Stimulated activated CD4-positive, alpha-beta T cell treated with anti-CD3 and anti-CD28 coated beads, TNF-alpha, amount 100 ng/mL, for 24 hours (primary cell): Measurements from ENCODE around the gene DDAH1.

Experiments
- DNase-seq, 3 experiments: peaks; one replicate each; pipeline ENCODE4 v3.0.0-alpha.2; 2020; ENCODE audit warnings: low read depth in 3 of 3

Gene DDAH1

GRCh38 chr1:85440612-85441011 is 24.3 kb downstream of the DDAH1 start:
- DNase-seq, result no peak

DNA sequence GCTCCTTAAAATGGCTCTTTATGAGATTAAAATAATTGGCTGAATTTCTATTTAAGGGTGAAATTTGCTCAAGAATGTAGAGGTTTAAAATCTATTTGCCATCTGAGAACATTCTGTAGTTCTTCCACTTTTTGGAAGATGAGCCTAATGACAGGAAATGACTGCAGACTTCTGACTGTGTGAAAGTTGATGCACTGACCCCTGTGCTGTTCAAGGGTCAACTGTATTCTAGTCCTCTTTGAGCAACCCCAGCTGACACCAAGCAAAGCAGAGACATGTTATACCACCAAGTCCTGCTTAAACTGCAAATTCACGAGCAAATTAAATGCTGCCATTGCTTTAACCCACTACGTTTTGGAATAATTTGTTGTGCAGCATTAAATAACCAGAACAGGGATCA is 26.6 kb downstream of the DDAH1 start:
- DNase-seq, result no peak

DNA sequence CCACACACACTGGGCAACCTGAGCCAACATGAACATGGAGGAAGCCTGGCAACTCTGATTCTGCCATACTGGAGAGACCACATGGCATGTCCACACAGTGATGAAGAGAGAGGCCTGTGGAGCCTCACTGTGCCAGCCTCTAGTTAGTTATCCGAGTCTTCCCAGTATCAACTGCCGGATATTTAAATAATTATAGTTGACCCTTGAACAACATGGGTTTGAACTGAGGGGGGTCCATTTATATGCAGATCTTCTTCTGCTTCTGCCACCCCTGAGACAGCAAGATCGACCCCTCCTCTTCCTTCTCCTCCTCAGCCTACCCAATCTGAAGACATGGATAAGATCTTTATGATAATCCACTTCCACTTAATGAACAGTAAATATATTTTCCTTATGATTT is 27.8 kb downstream of the DDAH1 start:
- DNase-seq, result no peak

GRCh38 chr1:85433096-85433495 is 31.9 kb downstream of the DDAH1 start:
- DNase-seq, result no peak

DNA sequence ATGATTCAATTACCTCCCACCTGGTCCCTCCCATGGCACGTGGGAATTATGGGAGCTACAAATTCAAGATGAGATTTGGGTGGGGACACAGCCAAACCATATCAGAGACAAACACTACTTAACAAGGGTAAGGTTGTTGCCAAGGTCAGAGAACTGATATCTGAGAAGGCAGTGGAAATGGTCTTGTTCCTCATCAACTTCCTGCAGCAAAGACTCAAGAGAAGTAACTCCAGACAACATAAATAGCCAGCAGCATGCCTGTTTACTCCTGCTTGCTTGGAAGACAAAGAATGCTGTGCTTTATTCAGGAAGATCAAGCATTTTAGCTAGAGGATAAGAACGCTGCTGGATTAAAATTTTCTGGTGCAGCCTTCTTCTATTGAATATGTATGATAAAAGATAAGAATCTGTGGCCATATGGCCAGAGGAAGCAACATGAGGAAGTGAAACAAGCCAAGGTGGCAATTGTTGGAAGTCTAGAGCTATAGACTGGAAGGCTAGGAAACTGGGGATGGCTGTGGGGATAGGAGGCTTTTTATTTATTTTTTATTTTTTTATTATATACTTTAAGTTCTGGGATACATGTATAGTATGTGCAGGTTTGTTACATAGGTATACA is 36.4 kb downstream of the DDAH1 start:
- DNase-seq, result no peak

DNA sequence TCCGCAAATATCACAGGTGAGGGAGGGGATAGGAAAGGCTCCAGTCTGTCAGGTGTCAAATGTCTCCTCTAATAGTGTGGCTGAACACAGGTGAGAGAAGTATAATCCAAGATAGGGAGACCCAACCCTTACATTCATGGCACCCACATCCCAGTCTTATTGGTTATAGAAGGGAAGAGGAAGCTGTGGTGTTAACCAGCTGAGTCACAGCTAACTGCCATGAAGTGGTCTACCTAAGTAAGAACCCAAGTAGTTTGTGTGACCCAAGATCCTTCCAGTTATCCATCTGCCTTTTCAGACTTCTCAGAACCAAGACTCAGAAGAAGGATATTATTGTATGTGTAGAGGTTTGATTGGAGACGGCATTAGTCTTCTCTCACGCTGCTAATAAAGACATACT is 37.1 kb downstream of the DDAH1 start:
- no peak for DNase-seq

GRCh38 chr1:85427331-85427730 is 37.6 kb downstream of the DDAH1 start:
- DNase-seq, result no peak

GRCh38 chr1:85421179-85421578 is 43.8 kb downstream of the DDAH1 start:
- no peak for DNase-seq

DNA sequence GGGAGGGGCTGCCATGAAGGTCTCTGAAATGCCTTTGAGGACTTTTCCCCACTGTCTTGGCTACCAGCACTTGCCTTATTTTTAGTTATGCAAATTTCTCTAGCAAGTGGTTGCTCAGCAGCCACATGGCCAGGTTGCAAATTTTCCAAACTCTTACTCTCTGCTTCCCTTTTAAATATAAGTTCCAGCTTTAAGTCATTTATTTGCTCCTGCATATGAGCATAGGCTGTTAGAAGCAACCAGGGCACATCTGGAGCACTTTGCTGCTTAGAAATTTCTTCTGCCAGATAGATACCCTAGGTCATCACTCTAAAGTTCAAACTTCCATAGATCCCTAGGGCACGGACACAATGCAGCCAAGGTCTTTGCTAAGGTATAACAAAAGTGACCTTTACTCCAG is 44.8 kb downstream of the DDAH1 start:
- DNase-seq, result no peak

DNA sequence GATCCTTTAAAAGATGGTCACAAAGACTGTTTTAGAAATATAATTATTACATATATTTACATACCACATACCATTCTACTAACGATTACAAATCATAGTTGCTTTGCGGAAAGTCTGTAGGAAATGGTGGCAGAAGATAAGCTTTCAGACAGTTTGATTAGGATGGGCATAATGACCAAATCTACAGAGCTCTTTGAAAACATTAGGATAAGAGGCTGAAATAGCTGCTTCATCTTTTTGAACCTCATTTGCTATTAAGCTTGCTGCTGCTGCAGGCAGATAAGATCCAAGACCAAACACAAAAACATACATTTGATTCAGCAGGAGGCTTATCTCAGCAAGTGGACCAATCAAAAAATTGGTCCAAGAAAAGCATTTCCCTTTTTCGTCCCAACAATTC is 47.1 kb downstream of the DDAH1 start:
- no peak for DNase-seq

DNA sequence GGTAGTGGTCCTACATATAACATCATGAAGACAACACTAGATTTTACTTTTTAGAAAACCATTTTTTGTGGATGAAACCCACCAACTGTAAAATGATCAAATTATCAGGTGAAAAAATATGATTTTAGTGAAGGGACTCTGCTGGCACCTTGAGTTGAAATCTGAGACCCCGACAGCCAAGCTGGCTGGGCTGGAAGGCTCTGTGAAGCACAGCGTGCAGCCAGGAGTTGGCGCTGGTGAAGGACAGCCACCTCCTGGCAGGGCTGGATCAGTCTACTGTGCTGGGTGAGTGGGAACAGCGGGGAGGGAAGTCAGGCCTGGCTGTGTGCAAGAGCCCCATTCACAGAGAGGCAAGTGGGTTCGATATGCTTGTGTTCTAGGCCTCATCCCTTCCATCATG is 47.9 kb downstream of the DDAH1 start:
- no peak for DNase-seq

DNA sequence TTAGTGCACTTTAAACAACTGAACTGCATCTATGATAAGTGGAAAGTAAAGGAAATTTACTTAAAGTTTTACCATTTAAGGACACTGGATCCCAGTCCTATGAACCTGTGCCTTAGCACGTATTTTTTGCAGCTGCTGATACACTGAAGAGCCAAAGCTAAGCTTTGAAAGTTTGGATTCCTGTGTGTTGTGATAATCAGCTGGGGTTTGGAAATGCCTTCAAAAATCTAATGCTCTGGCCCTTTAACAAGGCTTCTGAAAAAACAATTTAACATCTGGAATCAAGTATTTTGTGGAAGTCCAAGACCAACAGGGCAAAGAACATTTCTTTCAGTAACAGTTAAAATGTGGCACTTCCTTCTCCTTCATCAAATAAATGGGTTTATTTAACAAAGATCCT is 51.8 kb downstream of the DDAH1 start:
- no peak for DNase-seq

DNA sequence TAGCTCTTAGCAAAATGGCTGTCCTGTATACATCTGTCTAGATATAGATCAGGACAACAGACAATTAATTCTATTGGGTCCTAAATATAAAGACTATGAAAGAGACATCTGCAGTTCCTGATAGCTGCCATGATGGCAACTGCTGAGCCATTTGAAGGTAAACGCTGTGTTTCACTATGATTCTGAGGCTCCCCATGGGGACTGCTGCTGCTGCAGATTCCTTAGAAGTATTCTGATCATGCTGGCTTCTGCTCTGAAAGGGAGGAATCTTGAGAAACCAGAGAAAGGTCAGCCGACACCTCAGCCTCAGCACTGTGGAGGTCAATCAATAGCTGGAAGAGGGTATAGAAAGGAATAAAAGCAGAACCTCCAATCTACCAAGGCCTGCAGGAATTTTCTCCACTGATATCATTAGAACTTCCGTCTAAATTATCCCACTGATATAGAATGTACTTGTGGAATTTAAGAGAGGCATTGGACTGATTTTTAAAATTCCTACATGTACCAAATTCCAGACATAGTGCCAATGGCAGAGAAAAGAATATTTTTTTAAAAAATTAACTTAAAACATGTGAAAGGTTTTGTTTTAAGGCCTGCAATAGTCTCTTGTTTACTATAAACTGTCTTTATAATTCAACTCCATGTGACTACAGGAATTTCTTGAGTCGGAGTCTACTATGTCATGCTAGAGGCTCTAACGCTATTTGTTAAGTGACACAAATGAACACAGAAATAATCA is 53.2 kb downstream of the DDAH1 start:
- DNase-seq, result no peak

DNA sequence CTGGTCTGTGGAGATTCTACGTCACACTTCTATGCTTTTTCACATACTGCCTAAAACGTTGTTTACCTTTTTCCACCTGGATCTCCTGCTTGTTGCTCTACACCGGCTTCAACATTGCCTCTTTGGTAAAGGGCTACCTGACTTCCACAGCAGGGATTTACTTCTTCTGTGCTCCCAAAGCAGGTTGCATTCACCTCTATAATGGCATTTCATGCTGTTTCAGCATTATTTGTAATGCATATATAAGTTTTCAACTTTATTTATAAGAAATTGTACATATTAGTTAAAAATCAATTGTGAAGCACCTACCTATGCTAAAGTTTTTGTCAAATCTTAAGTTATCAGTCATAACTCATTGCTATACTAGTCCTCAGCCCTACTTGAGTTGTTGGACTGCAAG is 55.4 kb downstream of the DDAH1 start:
- DNase-seq, result no peak

DNA sequence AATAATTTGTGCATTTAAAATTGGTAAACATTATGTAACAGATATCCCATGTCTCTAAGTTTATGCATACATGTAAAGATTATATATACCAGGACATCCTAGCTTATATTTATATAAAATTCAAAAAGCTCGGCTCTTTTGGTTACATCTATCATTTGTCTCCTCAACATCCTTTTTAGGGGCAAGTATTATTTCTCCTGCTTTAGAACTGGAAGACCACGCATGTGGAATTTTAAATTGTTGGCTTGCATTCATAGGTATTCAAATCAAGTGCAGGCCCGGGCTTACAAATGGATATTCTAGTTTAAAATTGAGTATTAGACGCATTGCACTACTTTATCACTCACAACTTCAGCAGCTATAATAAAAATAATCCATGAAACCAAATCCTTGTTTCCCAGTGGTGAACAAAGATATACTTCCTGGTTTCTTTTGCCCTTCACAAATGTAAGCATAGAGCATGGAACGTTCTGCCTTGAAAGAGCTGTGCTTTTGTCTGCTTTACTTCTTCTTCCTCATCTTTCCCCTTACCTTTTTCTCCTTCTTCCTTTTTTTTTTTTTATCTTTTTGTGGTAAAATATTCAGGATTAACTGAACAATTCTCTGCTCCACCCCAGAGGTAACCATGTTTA is 57.1 kb downstream of the DDAH1 start:
- no peak for DNase-seq

GRCh38 chr1:85406887-85407533 is 57.9 kb downstream of the DDAH1 start:
- no peak for DNase-seq

- no peak for DNase-seq
Observed at GRCh38 chr1:85406081-85406480, 58.9 kb downstream of the DDAH1 start.

DNA sequence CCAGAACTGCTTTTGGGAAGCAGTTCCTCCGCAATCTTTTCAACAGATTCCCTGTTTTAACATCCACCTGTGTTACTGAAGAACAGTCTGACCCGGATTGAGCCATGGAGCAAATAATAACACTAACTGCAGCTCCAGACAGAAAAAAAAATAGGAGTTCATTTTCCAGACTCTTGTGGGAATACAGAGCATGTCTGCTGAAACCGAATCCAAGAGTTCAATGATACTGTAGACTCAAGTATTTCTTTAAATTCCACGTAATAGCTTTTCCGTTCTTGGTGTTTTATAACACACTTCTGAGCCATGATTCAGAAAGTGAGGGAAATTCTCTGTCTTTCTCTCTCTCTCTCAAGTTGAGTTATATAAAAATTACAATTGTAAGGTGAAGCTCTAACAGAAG is 60.6 kb downstream of the DDAH1 start:
- DNase-seq, result no peak

DNA sequence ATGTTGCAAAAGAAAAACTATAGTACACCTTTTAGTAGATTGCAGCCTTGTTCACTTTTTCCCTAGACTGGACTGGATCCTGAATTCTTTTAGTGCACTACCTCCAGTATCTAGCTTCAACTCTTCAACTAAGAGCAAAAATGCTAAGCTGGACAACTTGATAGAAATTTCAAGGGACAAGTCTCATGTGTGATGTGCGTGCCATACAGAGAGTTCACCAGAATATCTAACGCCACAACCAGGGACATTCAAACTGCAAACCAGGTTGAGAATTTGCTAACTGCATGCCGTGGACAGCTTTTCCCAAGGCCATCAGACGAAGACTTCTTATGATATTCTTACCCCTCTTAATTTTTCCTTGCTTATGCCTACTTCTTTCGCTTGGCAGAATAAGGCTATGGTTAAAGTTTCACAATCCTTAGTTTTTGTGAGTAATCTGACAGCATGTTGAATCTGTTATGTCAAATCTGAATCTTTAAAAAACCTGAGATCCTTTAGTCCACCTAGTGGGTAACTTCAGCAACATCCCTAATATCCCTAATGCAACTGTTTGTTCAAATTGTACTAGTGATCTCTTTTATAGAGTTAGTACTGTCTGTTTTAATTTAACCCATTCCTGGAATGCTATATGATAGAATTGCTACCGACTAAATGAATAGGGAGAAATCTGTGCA is 66.4 kb downstream of the DDAH1 start:
- no peak for DNase-seq

DNA sequence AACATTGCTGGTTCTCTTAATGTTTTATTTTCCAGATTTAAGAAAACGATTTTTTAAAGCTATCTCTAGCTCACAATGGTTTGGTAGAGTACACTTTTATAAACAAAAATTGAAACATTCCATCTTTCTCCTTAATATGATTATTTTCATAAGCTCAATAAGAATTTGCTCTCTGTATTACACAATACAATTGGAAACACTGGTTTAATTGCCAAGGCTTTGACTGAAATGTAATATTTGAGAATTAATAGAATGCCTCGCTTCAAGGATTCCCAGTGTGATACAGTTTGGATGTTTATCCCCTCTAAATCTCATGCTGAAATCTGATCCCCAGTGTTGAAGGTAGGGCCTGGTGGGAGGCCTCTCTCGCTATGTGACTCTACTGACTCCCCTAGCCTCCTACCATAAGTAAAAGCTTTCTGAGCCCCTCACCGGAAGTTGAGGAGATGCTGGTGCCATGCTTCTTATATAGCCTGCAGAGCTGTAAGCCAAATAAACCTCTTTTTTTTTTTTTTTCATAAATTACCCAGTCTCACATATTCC is 67.4 kb downstream of the DDAH1 start:
- no peak for DNase-seq

- DNase-seq, result no peak
Observed at GRCh38 chr1:85396194-85396593, 68.8 kb downstream of the DDAH1 start.

- DNase-seq, result no peak
Observed at GRCh38 chr1:85394130-85394529, 70.8 kb downstream of the DDAH1 start.
